Measurements from ENCODE around the gene OR51B5. TPM values are rescaled to one million over a fixed set of nuclear protein-coding genes. Genes with fewer than 3 reads are reported as not detected.
"Not testable (repeated sequence)": the region's sequence is repeated elsewhere in the genome, so short reads cannot be mapped to it uniquely, and the experiment has no call there.

OR51B5 gene
- total RNA-seq, 1 donor from 2014 or later: 0.52 TPM

GRCh38 chr11:5300251-5300650, 43.1 kb downstream of the OR51B5 start:
- Histone ChIP-seq H3K36me3 (ENCODE audit: control insufficient read depth in 3 of 3, insufficient read depth in 3 of 3, low read length in 3 of 3) (no peaks in the 10 kb centered on the region), H3K9me3 (ENCODE audit: control insufficient read depth in 3 of 3, low read length in 3 of 3) (no peaks in the 10 kb centered on the region), H3K4me1 (ENCODE audit: control insufficient read depth in 3 of 3, insufficient read depth in 3 of 3, low read length in 3 of 3) (no peaks in the 10 kb centered on the region), H3K27me3 (ENCODE audit: control insufficient read depth in 3 of 3, insufficient read depth in 3 of 3, low read length in 3 of 3) (no peaks in the 10 kb centered on the region), H3K9ac (ENCODE audit: low read depth in 1 of 3, low read length in 3 of 3) (no peak overlapping the region), H3K4me3 (ENCODE audit: low read length in 3 of 3) (no peak overlapping the region), H3K27ac (ENCODE audit: low read depth, low read length) (no peak overlapping the region)

- no peaks in the 10 kb centered on the region for H3K9me3 ChIP-seq (ENCODE audit: control insufficient read depth in 3 of 3, low read length in 3 of 3)
- no peaks in the 10 kb centered on the region for H3K4me1 ChIP-seq (ENCODE audit: control insufficient read depth in 3 of 3, insufficient read depth in 3 of 3, low read length in 3 of 3)
- no peak overlapping the region for H3K4me3 ChIP-seq (ENCODE audit: low read length in 3 of 3)
- no peak overlapping the region for H3K9ac ChIP-seq (ENCODE audit: low read depth in 1 of 3, low read length in 3 of 3)
- H3K27ac ChIP-seq (ENCODE audit: low read depth, low read length): no peak overlapping the region
- no peaks in the 10 kb centered on the region for H3K27me3 ChIP-seq (ENCODE audit: control insufficient read depth in 3 of 3, insufficient read depth in 3 of 3, low read length in 3 of 3)
- no peaks in the 10 kb centered on the region for H3K36me3 ChIP-seq (ENCODE audit: control insufficient read depth in 3 of 3, insufficient read depth in 3 of 3, low read length in 3 of 3)
These were observed 44.9 kb downstream of the OR51B5 start for GRCh38 chr11:5298451-5298850.

GRCh38 chr11:5297721-5298323, 45.5 kb downstream of the OR51B5 start:
- Histone ChIP-seq H3K27ac (ENCODE audit: low read depth, low read length) (no peak overlapping the region), H3K9me3 (ENCODE audit: control insufficient read depth in 3 of 3, low read length in 3 of 3) (no peaks in the 10 kb centered on the region)

GRCh38 chr11:5294342-5294995, 48.9 kb downstream of the OR51B5 start:
- not testable (repeated sequence) for H3K27ac ChIP-seq (ENCODE audit: low read depth, low read length); H3K4me1 ChIP-seq (ENCODE audit: control insufficient read depth in 3 of 3, insufficient read depth in 3 of 3, low read length in 3 of 3); H3K4me3 ChIP-seq (ENCODE audit: low read length in 3 of 3); H3K27me3 ChIP-seq (ENCODE audit: control insufficient read depth in 3 of 3, insufficient read depth in 3 of 3, low read length in 3 of 3); H3K9me3 ChIP-seq (ENCODE audit: control insufficient read depth in 3 of 3, low read length in 3 of 3); H3K36me3 ChIP-seq (ENCODE audit: control insufficient read depth in 3 of 3, insufficient read depth in 3 of 3, low read length in 3 of 3); H3K9ac ChIP-seq (ENCODE audit: low read depth in 1 of 3, low read length in 3 of 3)

More at GRCh38 chr11:5297721-5298323, 45.5 kb downstream of the OR51B5 start:
- Histone ChIP-seq H3K4me3 (ENCODE audit: low read length in 3 of 3) (no peak overlapping the region), H3K4me1 (ENCODE audit: control insufficient read depth in 3 of 3, insufficient read depth in 3 of 3, low read length in 3 of 3) (no peaks in the 10 kb centered on the region), H3K36me3 (ENCODE audit: control insufficient read depth in 3 of 3, insufficient read depth in 3 of 3, low read length in 3 of 3) (no peaks in the 10 kb centered on the region), H3K27me3 (ENCODE audit: control insufficient read depth in 3 of 3, insufficient read depth in 3 of 3, low read length in 3 of 3) (no peaks in the 10 kb centered on the region), H3K9ac (ENCODE audit: low read depth in 1 of 3, low read length in 3 of 3) (no peak overlapping the region)

GRCh38 chr11:5293028-5293427, 50.3 kb downstream of the OR51B5 start:
- Histone ChIP-seq H3K27ac (ENCODE audit: low read depth, low read length) (no peak overlapping the region), H3K9ac (ENCODE audit: low read depth in 1 of 3, low read length in 3 of 3) (no peak overlapping the region), H3K4me3 (ENCODE audit: low read length in 3 of 3) (no peak overlapping the region), H3K4me1 (ENCODE audit: control insufficient read depth in 3 of 3, insufficient read depth in 3 of 3, low read length in 3 of 3) (no peaks in the 10 kb centered on the region), H3K36me3 (ENCODE audit: control insufficient read depth in 3 of 3, insufficient read depth in 3 of 3, low read length in 3 of 3) (no peaks in the 10 kb centered on the region), H3K9me3 (ENCODE audit: control insufficient read depth in 3 of 3, low read length in 3 of 3) (no peaks in the 10 kb centered on the region), H3K27me3 (ENCODE audit: control insufficient read depth in 3 of 3, insufficient read depth in 3 of 3, low read length in 3 of 3) (no peaks in the 10 kb centered on the region)

Small RNA genes within 50 kb of the gene (small RNA-seq; reads per million reads assigned to genes)
- gene AC104389.3: not detected

Other genes starting within 250 kb of the OR51B5 start
- gene OR52A5, start 205.2 kb downstream of the OR51B5 start, total RNA-seq: not detected
- not detected for gene OR52A1, start 188.8 kb downstream of the OR51B5 start, total RNA-seq
- gene OR51V1, start 142.8 kb downstream of the OR51B5 start, total RNA-seq: not detected
- 3,814 TPM for gene HBB, start 116.5 kb downstream of the OR51B5 start, total RNA-seq
- gene HBD, start 109.0 kb downstream of the OR51B5 start, total RNA-seq: not detected
- gene HBG1, start 93.7 kb downstream of the OR51B5 start, total RNA-seq: 24.5 TPM
- gene HBG2, start 88.7 kb downstream of the OR51B5 start, total RNA-seq: 17,934 TPM
- gene HBE1, start 73.6 kb downstream of the OR51B5 start, total RNA-seq: 84.0 TPM
- gene OR51B4, start 41.6 kb downstream of the OR51B5 start, total RNA-seq: 0.52 TPM
- not detected for gene OR51B2, start 19.2 kb downstream of the OR51B5 start, total RNA-seq
- not detected for gene OR51B6, start 8.0 kb upstream of the OR51B5 start, total RNA-seq
- gene OR51M1, start 40.3 kb upstream of the OR51B5 start, total RNA-seq: not detected
- gene OR51Q1, start 78.6 kb upstream of the OR51B5 start, total RNA-seq: not detected
- 0.52 TPM for gene OR51I1, start 98.0 kb upstream of the OR51B5 start, total RNA-seq
- not detected for gene OR51I2, start 105.8 kb upstream of the OR51B5 start, total RNA-seq
- gene OR52D1, start 145.2 kb upstream of the OR51B5 start, total RNA-seq: not detected
- 0.52 TPM for gene UBQLN3, start 166.4 kb upstream of the OR51B5 start, total RNA-seq
- under 0.01 TPM for gene UBQLNL, start 173.2 kb upstream of the OR51B5 start, total RNA-seq
- gene OR52H1, start 205.0 kb upstream of the OR51B5 start, total RNA-seq: 0.52 TPM
- not detected for gene OR52B6, start 237.4 kb upstream of the OR51B5 start, total RNA-seq

Data from skeletal muscle tissue (tissue), 5 donors.